Measurements from ENCODE around the gene DCP1A.
"Not testable (repeated sequence)": the region's sequence is repeated elsewhere in the genome, so short reads cannot be mapped to it uniquely, and the experiment has no call there.

Gene DCP1A

GRCh38 chr3:53261712-53262111 is 85.6 kb downstream of the DCP1A start:
- DNase-seq = no peak

DNA sequence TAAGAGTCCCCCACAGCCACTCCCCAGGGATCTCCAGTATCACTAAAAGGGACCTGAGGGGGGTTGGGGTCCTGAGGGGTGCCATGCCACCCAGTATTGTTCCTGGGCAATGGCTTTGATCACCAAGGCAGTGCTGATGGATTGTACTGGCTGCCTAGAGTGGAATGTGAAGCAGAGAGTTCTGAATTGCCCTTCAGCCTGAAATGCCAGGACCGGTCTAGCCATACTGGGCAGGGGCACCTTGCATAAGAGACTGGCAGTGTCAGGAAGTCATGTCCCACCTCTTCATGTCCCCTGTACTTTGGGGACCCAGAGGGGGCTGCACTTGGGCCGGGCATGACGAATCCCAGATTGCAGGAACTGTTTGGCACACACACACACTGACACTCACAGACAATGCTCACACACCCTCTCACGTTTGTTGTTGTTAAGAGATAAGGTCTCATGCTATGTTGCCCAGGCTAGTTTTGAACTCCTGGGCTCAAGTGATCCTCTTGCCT is 87.0 kb downstream of the DCP1A start:
- no peak for DNase-seq

- no peak for DNase-seq
These were observed 87.7 kb downstream of the DCP1A start for GRCh38 chr3:53259427-53260259.

GRCh38 chr3:53258600-53259426 is 88.5 kb downstream of the DCP1A start:
- DNase-seq = no peak

DNA sequence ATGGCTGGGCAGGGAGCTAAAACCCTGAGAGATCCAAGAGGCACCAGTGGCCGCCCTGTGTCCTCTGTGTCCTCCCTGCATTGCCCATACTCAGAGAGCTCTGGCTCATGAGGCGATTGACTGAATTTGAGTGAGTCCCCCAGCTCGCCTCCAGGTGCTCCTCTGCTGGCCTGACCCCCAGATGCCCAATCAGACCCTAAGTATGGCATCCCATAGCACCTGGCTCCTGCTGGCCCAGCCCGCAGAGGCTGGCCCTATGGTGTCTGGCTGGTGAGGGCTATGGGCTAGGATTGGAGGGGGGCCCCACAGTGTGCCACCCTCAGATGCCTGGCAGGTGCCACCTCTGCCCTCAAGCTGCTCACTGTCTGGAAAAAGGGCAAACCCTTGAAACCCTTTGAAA is 89.9 kb downstream of the DCP1A start:
- DNase-seq = no peak

- DNase-seq = no peak
These were observed 90.7 kb downstream of the DCP1A start for GRCh38 chr3:53256704-53257055.

- DNase-seq = peak; percentile 68 to 89 (median 83)
These were observed 91.3 kb downstream of the DCP1A start, which contains the start of gene TKT for GRCh38 chr3:53255775-53256703. TKT (minus strand) TSS chr3:53256022; CDS start chr3:53255942, 80 bp downstream.

DNA sequence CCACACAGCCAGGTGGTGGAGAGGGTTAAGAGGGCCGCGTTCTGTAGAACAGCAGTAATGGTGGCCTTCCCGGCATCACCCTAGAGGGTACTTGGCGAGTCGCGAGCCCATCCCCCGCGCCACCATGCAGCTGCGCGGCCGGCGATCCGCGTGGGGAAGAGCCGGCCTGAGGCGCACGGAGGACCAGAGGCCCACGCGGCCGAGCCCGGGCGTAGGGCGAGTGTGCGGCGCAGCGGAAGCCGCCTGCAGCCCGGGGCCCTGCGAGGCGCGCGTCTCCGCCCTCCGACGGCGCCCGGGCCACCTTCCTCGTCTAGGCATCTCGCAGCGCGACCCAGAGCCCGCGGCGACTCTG is 91.9 kb downstream of the DCP1A start:
- peak; percentile 43 to 89 (median 71) for DNase-seq

- peak; percentile 58 to 76 (median 61) for DNase-seq
These were observed 92.6 kb downstream of the DCP1A start for GRCh38 chr3:53254509-53255422.

- DNase-seq = peak in 1 of 3 experiments; percentile 27
These were observed 93.4 kb downstream of the DCP1A start for GRCh38 chr3:53253707-53254508.

DNA sequence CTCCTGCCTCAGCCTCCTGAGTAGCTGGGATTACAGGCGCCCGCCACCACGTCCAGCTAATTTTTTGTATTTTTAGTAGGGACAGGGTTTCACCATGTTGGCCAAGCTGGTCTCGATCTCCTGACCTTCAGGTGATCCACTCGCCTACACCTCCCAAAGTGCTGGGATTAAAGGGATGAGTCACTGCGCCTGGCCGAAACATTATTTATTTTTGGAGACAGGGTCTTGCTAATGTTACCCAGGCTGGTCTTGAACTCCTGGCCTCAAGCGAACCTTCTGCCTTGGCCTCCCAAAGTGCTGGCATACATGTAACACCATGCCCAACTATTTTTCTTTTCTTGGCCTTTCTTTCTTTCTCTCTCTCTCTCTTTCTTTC is 94.4 kb downstream of the DCP1A start:
- DNase-seq = not testable (repeated sequence)

DNA sequence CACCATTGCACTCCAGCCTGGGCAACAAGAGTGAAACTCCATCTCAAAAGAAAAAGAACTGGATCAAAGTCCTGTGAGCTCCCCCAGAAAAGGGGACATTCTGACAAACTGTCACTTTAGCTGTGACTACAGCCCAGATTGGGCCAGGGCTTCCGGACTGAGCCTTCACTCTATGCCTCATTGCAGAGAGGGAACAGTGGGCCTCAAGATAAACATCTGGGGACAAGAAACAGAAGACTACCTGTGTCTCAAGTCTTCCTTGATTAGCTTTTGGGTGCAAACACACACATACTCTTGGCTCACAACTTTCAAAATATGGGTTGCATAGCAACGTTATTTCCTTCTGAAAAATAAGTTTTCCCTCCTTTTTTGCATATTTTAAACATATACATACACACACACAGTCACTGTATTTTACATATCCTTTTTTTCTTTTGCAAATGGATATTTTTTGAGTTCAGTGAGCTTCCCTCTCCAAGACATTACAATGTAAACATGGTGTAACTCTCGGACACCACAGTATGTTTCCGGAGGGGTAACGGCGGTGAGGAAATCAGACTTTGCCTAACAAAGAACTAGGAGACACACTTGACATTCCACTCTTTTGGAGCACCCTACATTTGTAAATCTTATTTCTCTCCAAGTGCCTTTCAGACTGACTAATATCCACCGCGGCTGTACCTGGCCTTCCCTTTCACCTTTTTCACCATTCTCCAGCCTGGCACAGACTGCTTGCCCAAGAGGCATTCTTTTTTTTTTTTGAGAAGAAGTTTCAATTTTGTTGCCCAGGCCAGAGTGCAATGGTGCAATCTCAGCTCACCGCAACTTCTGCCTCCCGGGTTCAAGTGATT is 95.0 kb downstream of the DCP1A start:
- DNase-seq = no peak

DNA sequence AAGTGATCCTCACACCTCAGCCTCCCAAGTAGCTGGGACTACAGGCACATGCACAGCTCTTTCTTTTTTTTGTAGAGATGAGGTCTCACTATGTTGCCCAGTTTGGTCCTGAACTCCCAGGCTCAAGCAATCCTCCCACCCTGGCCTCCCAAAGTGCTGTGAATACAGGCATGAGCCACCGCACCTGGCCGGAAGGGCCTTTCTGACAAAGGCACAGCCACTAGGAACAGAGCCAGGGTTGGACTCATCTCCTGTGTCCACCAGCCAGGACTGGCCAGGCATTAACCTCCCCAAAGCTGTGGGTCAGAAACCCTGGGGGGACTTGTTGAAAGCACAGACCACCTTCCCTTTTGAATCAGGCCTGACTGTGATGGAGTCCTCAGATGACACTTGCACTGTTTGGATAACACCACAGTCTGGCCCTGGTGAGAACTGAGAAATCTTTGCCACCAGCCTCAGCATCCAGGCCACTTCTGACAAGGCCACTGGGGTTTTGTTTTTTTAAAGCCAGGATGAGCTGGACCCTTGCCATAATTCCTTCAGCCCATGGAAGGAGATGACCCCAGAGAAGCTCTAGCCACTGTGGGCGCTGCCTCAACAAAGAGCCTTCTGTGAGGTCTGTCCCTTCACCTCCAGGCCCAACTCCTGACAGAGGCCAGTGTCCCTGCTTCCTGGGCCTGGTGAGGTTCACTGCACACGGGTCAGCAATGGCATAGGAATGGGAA is 96.3 kb downstream of the DCP1A start:
- DNase-seq = no peak

DNA sequence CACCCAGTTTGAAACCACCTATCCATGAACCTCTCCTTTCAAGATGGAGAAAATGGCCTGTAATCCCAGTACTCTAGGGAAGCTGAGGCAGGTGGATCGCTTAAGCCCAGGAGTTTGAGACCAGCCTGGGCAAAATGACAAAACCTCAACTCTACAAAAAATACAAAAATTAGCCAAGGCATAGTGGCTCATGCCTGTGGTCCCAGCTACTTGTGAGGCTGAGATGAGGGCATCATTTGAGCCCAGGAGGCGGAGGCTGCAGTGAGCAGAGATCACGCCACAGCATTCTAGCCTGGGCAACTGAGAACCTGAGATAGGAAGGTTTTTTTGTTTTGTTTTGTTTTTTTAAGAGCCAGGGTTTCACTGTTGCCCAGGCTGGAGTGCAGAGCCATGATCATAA is 96.9 kb downstream of the DCP1A start:
- no peak for DNase-seq

- DNase-seq = no peak
These were observed 99.2 kb downstream of the DCP1A start for GRCh38 chr3:53248161-53248560.

GRCh38 chr3:53247619-53248018 is 99.7 kb downstream of the DCP1A start:
- DNase-seq = no peak

GRCh38 chr3:53244271-53244670 is 103.1 kb downstream of the DCP1A start:
- no peak for DNase-seq

- no peak for DNase-seq
These were observed 103.6 kb downstream of the DCP1A start for GRCh38 chr3:53243785-53244184.

DNA sequence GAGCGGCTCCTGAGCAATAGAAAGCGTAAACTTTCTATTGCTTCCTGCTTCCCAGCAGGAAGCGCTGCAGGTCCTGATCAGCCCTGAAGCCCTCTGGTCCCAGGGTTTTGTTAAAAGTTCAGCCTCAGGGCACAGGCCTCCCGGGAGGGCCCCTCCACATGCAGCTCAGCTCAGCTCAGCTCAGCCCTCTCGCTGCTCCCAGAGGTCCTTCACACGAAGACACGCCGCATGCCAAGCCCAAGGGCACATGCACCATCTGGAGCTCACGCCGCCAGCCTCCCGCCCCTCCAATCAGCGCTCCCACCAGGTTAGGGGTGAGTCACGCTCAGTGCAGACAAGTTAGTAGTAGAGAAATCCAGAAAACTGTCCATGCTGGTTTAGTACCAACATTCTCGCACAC is 104.2 kb downstream of the DCP1A start:
- DNase-seq = peak in 2 of 3 experiments; percentile 58 to 80

Measured in NCI-H1417 (cell line).